Measurements from ENCODE around the gene CAMTA1.

Gene CAMTA1

GRCh38 chr1:7719468-7720094, 934.3 kb downstream of the CAMTA1 start:
- no peak overlapping the region for H3K4me3 ChIP-seq (ENCODE audit: low read depth, low read length)
- no peak for TF ChIP-seq CTCF (IDR thresholded peaks at IDR 0.05; ENCODE audit: insufficient read depth, low read depth, low read length, missing control alignments)
- DNase-seq (ENCODE audit: low read depth), result no peak

GRCh38 chr1:7721940-7722669, 936.9 kb downstream of the CAMTA1 start:
- no peak overlapping the region for H3K4me3 ChIP-seq (ENCODE audit: low read depth, low read length)
- no peak for TF ChIP-seq CTCF (IDR thresholded peaks at IDR 0.05; ENCODE audit: insufficient read depth, low read depth, low read length, missing control alignments)
- DNase-seq (ENCODE audit: low read depth), result no peak

GRCh38 chr1:7722670-7723012, 937.4 kb downstream of the CAMTA1 start:
- TF ChIP-seq CTCF (IDR thresholded peaks at IDR 0.05; ENCODE audit: insufficient read depth, low read depth, low read length, missing control alignments), result no peak
- H3K4me3 ChIP-seq (ENCODE audit: low read depth, low read length), result no peak overlapping the region
- no peak for DNase-seq (ENCODE audit: low read depth)

- H3K4me3 ChIP-seq (ENCODE audit: low read depth, low read length), result no peak overlapping the region
- TF ChIP-seq CTCF (IDR thresholded peaks at IDR 0.05; ENCODE audit: insufficient read depth, low read depth, low read length, missing control alignments), result no peak
- DNase-seq (ENCODE audit: low read depth), result no peak
These were observed 941.4 kb downstream of the CAMTA1 start for GRCh38 chr1:7726623-7727022.

GRCh38 chr1:7727809-7728471, 942.7 kb downstream of the CAMTA1 start:
- DNase-seq (ENCODE audit: low read depth), result no peak
- TF ChIP-seq CTCF (IDR thresholded peaks at IDR 0.05; ENCODE audit: insufficient read depth, low read depth, low read length, missing control alignments), result no peak
- H3K4me3 ChIP-seq (ENCODE audit: low read depth, low read length), result no peak overlapping the region

- TF ChIP-seq CTCF (IDR thresholded peaks at IDR 0.05; ENCODE audit: insufficient read depth, low read depth, low read length, missing control alignments), result no peak
- no peak overlapping the region for H3K4me3 ChIP-seq (ENCODE audit: low read depth, low read length)
- no peak for DNase-seq (ENCODE audit: low read depth)
These were observed 944.5 kb downstream of the CAMTA1 start for GRCh38 chr1:7729761-7730160.

All from GM12865 (cell line).